ENCODE measurements around the gene ST6GALNAC3.

- TF ChIP-seq POLR2A (IDR thresholded peaks at IDR 0.05; ENCODE audit: low read length) = no peak
- TF ChIP-seq RFX5 (IDR thresholded peaks at IDR 0.05) = no peak
- no peak for TF ChIP-seq NFE2L2 (conservative IDR thresholded peaks at IDR 0.05; ENCODE audit: low read length)
- TF ChIP-seq CHD4 (IDR thresholded peaks at IDR 0.05; ENCODE audit: borderline replicate concordance) = no peak
- TF ChIP-seq BHLHE40 (IDR thresholded peaks at IDR 0.05; ENCODE audit: low read depth, low read length) = no peak
- no peak for TF ChIP-seq CTCF (IDR thresholded peaks at IDR 0.05)
- TF ChIP-seq MAX (IDR thresholded peaks at IDR 0.05) = no peak
- TF ChIP-seq CEBPB (IDR thresholded peaks at IDR 0.05) = peak in 1 of 2 experiments; percentile 19; a peak in 1 of 4 replicates
- TF ChIP-seq NPAS2 (CRISPR knock-in tag; IDR thresholded peaks at IDR 0.05; ENCODE audit: borderline replicate concordance) = no peak
- 0 out of 5 replicates have a peak, but pooled peaks of 1 of the 2 experiments have one; percentile 17 for TF ChIP-seq EP300 (IDR thresholded peaks at IDR 0.05)
- TF ChIP-seq KDM1A (IDR thresholded peaks at IDR 0.05; ENCODE audit: low read depth) = no peak
- TF ChIP-seq POLR2AphosphoS2 (conservative IDR thresholded peaks at IDR 0.05; ENCODE audit: low read length) = no peak
- TF ChIP-seq PHF8 (IDR thresholded peaks at IDR 0.05; ENCODE audit: borderline replicate concordance, low read depth) = no peak
These were observed 15.1 kb upstream of the ST6GALNAC3 start for GRCh38 chr1:76059451-76059850.

Measured in A549 (cell line).